Measurements from ENCODE around the gene DNAH14. TPM values are rescaled to one million over a fixed set of nuclear protein-coding genes. Genes with fewer than 3 reads are reported as not detected.
"Not testable (repeated sequence)": the region's sequence is repeated elsewhere in the genome, so short reads cannot be mapped to it uniquely, and the experiment has no call there.

Gene DNAH14
- total and polyA plus RNA-seq, 10 of the 15 experiments (the other 5 are each of a cell fraction or from before 2014, with no cell fraction given), result 2.0 to 7.9 (median 4.8) TPM

DNA sequence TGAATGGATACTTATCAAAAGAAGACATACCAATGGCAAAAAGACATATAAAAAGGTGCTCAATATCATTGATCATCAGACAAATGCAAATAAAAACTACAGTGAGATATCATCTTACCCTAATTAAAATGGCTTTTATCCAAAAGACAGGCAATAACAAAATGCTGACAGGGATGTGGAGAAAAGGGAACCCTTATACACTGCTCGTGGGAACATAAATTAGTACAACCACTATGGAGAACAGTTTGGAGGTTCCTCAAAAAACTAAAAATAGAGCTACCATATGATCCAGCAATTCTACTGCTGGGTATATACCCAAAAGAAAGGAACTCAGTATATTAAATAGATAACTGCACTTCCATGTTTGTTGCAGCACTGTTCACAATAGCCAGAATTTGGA, 400.5 kb downstream of the DNAH14 start:
- H3K9me3 ChIP-seq (replicated peaks; ENCODE audit: control insufficient read depth, insufficient read depth, low read length); H3K36me3 ChIP-seq (ENCODE audit: control insufficient read depth in 2 of 2, insufficient read depth in 2 of 2, low read length in 1 of 2); POLR2A ChIA-PET; H3K79me2 ChIP-seq (ENCODE audit: control insufficient read depth, insufficient read depth, low read length); H2AFZ ChIP-seq (ENCODE audit: control insufficient read depth, low read depth, low read length); H3K9ac ChIP-seq (ENCODE audit: control insufficient read depth, insufficient read depth, low read length); H3K4me3 ChIP-seq; RAD21 ChIA-PET (ENCODE audit: unreplicated experiment); FAIRE-seq; H3K27ac ChIP-seq (ENCODE audit: control insufficient read depth, insufficient read depth); intact Hi-C loops (cut with micrococcal nuclease; ENCODE audit: unreplicated experiment); H4K20me1 ChIP-seq (ENCODE audit: control insufficient read depth, insufficient read depth); H3K4me1 ChIP-seq (ENCODE audit: control insufficient read depth, insufficient read depth, low read length); H3K4me2 ChIP-seq (ENCODE audit: control insufficient read depth, insufficient read depth); ATAC-seq; DNase-seq (ENCODE audit: low read depth, low spot score); BruUV-seq (replicated peaks); H3K27me3 ChIP-seq (replicated peaks in 1 of 2; ENCODE audit: control insufficient read depth in 2 of 2, insufficient read depth in 2 of 2, low read length in 1 of 2); in situ Hi-C loops (cut with MboI): not testable (repeated sequence)
- SMC1A ChIA-PET (ENCODE audit: uncharacterized antibody, unreplicated experiment), result interaction anchor here (0.6 kb wide), 1 partner anchor 628 kb away, joined by 3 read pairs; no protein-coding TSS in a partner anchor
- 0% methylated on average over 1 of the region's 1 CpG for WGBS (ENCODE audit: insufficient coverage, insufficient replicate concordance, low lambda C conversion rate, missing lambda C conversion rate)
- CTCF ChIA-PET, result interaction anchor here (6.5 kb wide), 1 partner anchor 11 kb away, joined by 29 read pairs; no protein-coding TSS in a partner anchor

DNA sequence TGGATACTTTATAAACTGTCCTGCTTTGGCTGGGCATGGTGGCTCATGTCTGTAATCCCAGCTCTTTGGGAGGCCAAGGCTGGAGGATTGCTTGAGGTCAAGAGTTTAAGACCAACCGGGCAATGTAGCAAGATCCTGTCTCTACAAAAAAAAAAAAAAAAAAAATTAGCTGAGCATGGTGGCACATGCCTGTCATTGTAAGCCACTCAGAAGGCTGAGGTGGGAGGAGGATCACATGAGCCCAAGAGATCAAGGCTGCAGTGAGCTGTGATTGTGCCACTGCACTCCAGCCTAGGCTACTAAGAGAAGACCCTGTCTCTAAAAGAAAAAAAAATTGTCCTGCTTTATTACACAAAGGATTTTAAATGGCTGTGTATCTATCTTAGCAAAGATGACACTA, 403.2 kb downstream of the DNAH14 start:
- Histone ChIP-seq H3K79me2 (ENCODE audit: control insufficient read depth, insufficient read depth, low read length) (no peaks in the 10 kb centered on the region), H3K27me3 (replicated peaks in 1 of 2; ENCODE audit: control insufficient read depth in 2 of 2, insufficient read depth in 2 of 2, low read length in 1 of 2) (no peaks in the 10 kb centered on the region), H3K36me3 (ENCODE audit: control insufficient read depth in 2 of 2, insufficient read depth in 2 of 2, low read length in 1 of 2) (no peaks in the 10 kb centered on the region), H3K4me3 (no peak overlapping the region), H3K9ac (ENCODE audit: control insufficient read depth, insufficient read depth, low read length) (no peak overlapping the region), H3K9me3 (replicated peaks; ENCODE audit: control insufficient read depth, insufficient read depth, low read length) (no peaks in the 10 kb centered on the region), H3K27ac (ENCODE audit: control insufficient read depth, insufficient read depth) (no peak overlapping the region), H2AFZ (ENCODE audit: control insufficient read depth, low read depth, low read length) (no peak overlapping the region), H3K4me2 (ENCODE audit: control insufficient read depth, insufficient read depth) (no peak overlapping the region), H3K4me1 (ENCODE audit: control insufficient read depth, insufficient read depth, low read length) (no peaks in the 10 kb centered on the region), H4K20me1 (ENCODE audit: control insufficient read depth, insufficient read depth) (no peaks in the 10 kb centered on the region)
- no CpG with 5 or more reads among the region's 1 CpG for WGBS (ENCODE audit: insufficient coverage, insufficient replicate concordance, low lambda C conversion rate, missing lambda C conversion rate)
- ChIA-PET CTCF (interaction anchor here (6.5 kb wide), 1 partner anchor 14 kb away, joined by 29 read pairs; no protein-coding TSS in a partner anchor), RAD21 (ENCODE audit: unreplicated experiment) (interaction anchor here (1.4 kb wide), 1 partner anchor 14 kb away, joined by 4 read pairs; no protein-coding TSS in a partner anchor), POLR2A (no interaction called here), SMC1A (ENCODE audit: uncharacterized antibody, unreplicated experiment) (interaction anchor here (0.7 kb wide), 1 partner anchor 43 kb away, joined by 3 read pairs; no protein-coding TSS in a partner anchor)
- intact Hi-C loops (cut with micrococcal nuclease; ENCODE audit: unreplicated experiment) (no loop called here), in situ Hi-C loops (cut with MboI) (no loop called here)
- BruUV-seq (replicated peaks), result no TSS peak
- DNase-seq (ENCODE audit: low read depth, low spot score), result no peak
- ATAC-seq, result no peak
- no peak for FAIRE-seq
- no peak for TF ChIP-seq SPI1 (IDR thresholded peaks at IDR 0.05; ENCODE audit: borderline replicate concordance, insufficient read depth, low read depth, low read length)
- no peak for TF ChIP-seq KDM1A (IDR thresholded peaks at IDR 0.05; ENCODE audit: borderline replicate concordance)
- TF ChIP-seq, protein P1, sequence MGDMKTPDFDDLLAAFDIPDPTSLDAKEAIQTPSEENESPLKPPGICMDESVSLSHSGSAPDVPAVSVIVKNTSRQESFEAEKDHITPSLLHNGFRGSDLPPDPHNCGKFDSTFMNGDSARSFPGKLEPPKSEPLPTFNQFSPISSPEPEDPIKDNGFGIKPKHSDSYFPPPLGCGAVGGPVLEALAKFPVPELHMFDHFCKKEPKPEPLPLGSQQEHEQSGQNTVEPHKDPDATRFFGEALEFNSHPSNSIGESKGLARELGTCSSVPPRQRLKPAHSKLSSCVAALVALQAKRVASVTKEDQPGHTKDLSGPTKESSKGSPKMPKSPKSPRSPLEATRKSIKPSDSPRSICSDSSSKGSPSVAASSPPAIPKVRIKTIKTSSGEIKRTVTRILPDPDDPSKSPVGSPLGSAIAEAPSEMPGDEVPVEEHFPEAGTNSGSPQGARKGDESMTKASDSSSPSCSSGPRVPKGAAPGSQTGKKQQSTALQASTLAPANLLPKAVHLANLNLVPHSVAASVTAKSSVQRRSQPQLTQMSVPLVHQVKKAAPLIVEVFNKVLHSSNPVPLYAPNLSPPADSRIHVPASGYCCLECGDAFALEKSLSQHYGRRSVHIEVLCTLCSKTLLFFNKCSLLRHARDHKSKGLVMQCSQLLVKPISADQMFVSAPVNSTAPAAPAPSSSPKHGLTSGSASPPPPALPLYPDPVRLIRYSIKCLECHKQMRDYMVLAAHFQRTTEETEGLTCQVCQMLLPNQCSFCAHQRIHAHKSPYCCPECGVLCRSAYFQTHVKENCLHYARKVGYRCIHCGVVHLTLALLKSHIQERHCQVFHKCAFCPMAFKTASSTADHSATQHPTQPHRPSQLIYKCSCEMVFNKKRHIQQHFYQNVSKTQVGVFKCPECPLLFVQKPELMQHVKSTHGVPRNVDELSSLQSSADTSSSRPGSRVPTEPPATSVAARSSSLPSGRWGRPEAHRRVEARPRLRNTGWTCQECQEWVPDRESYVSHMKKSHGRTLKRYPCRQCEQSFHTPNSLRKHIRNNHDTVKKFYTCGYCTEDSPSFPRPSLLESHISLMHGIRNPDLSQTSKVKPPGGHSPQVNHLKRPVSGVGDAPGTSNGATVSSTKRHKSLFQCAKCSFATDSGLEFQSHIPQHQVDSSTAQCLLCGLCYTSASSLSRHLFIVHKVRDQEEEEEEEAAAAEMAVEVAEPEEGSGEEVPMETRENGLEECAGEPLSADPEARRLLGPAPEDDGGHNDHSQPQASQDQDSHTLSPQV (IDR thresholded peaks at IDR 0.05), result no peak
- TF ChIP-seq, protein P2, sequence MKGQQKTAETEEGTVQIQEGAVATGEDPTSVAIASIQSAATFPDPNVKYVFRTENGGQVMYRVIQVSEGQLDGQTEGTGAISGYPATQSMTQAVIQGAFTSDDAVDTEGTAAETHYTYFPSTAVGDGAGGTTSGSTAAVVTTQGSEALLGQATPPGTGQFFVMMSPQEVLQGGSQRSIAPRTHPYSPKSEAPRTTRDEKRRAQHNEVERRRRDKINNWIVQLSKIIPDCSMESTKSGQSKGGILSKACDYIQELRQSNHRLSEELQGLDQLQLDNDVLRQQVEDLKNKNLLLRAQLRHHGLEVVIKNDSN (IDR thresholded peaks at IDR 0.05; ENCODE audit: borderline replicate concordance, extremely low read length, insufficient read depth, low read depth, low read length), result no peak
- TF ChIP-seq, protein P3, sequence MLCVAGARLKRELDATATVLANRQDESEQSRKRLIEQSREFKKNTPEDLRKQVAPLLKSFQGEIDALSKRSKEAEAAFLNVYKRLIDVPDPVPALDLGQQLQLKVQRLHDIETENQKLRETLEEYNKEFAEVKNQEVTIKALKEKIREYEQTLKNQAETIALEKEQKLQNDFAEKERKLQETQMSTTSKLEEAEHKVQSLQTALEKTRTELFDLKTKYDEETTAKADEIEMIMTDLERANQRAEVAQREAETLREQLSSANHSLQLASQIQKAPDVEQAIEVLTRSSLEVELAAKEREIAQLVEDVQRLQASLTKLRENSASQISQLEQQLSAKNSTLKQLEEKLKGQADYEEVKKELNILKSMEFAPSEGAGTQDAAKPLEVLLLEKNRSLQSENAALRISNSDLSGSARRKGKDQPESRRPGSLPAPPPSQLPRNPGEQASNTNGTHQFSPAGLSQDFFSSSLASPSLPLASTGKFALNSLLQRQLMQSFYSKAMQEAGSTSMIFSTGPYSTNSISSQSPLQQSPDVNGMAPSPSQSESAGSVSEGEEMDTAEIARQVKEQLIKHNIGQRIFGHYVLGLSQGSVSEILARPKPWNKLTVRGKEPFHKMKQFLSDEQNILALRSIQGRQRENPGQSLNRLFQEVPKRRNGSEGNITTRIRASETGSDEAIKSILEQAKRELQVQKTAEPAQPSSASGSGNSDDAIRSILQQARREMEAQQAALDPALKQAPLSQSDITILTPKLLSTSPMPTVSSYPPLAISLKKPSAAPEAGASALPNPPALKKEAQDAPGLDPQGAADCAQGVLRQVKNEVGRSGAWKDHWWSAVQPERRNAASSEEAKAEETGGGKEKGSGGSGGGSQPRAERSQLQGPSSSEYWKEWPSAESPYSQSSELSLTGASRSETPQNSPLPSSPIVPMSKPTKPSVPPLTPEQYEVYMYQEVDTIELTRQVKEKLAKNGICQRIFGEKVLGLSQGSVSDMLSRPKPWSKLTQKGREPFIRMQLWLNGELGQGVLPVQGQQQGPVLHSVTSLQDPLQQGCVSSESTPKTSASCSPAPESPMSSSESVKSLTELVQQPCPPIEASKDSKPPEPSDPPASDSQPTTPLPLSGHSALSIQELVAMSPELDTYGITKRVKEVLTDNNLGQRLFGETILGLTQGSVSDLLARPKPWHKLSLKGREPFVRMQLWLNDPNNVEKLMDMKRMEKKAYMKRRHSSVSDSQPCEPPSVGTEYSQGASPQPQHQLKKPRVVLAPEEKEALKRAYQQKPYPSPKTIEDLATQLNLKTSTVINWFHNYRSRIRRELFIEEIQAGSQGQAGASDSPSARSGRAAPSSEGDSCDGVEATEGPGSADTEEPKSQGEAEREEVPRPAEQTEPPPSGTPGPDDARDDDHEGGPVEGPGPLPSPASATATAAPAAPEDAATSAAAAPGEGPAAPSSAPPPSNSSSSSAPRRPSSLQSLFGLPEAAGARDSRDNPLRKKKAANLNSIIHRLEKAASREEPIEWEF (IDR thresholded peaks at IDR 0.05; ENCODE audit: insufficient replicate concordance, low read depth, low read length), result no peak

Data from GM12878 (cell line).